K562 (cell line): ENCODE results near the gene PPP2R2B. TPM values are rescaled to one million over a fixed set of nuclear protein-coding genes. Genes with fewer than 3 reads are reported as not detected.

Experiments
- ATAC-seq: fragments of 200-7000 bp; cut with Tn5 transposase; 3 replicates; pipeline ENCODE4 v1.9.1; 2020; ENCODE audit warnings: moderate library complexity
- BruUV-seq: library from RNA; stranded (reverse); fragments of 400-500 nt; replicated peaks from 2 replicates; lab custom pipeline; 2021; lab: Mats Ljungman, UMichigan
- CTCF ChIA-PET: fragments of 300-600 bp; formaldehyde crosslinking; extraction: SDS; loops from one replicate; lab custom pipeline; 2021; ENCODE audit warnings: low intra/inter-chr PET ratio; lab: Yijun Ruan, JAX
- POLR2A ChIA-PET: fragments of 300-600, 350-650 bp; sonication (Branson Sonifier 250); formaldehyde crosslinking; extraction: SDS; loops from one replicate; lab custom pipeline; 2021; ENCODE audit warnings: antibody characterized with exemption, inconsistent platforms; lab: Yijun Ruan, JAX
- DNase-seq, 4 experiments: peaks; one replicate each; pipeline versions ENCODE4 v3.0.0 to v3.0.0-alpha.2; 2011 to 2018; ENCODE audit warnings: low spot score in 3 of 4, mixed read lengths in 3 of 4; ENCODE audit errors: extremely low read depth in 1 of 4
- FAIRE-seq: peaks from 2 replicates; lab custom pipeline; 2011; peaks lifted over from hg19 to GRCh38; lab: Jason Lieb, UNC
- H2AFZ ChIP-seq: 2 replicates; pipeline ENCODE4 v1.6.0; 2011; ENCODE audit warnings: low read depth, low read length, control low read depth, inconsistent platforms
- H3K27ac ChIP-seq: fragments of 200-600 bp; 3 replicates; pipeline ENCODE4 v1.8.0; 2011; ENCODE audit warnings: low read depth, mild to moderate bottlenecking, control low read depth, inconsistent platforms, low read length, moderate library complexity, mixed read lengths; ENCODE audit errors: extremely low read depth
- H3K27me3 ChIP-seq, 2 experiments: fragments of 300-600 bp in 1 of 2; 2 replicates in 1 of 2; 3 replicates in 1 of 2; pipeline versions ENCODE4 v1.6.0 to v1.8.0; 2011; ENCODE audit warnings: inconsistent platforms in 2 of 2, low read length in 2 of 2, mild to moderate bottlenecking in 1 of 2, mixed read lengths in 1 of 2, moderate library complexity in 1 of 2; ENCODE audit not compliant: control insufficient read depth in 2 of 2, insufficient read depth in 2 of 2
- H3K36me3 ChIP-seq: fragments of 300-600 bp; 3 replicates; pipeline ENCODE4 v1.8.0; 2011; ENCODE audit warnings: mild to moderate bottlenecking, low read length, inconsistent platforms; ENCODE audit not compliant: control insufficient read depth, insufficient read depth
- H3K4me1 ChIP-seq, 2 experiments: fragments of 200-600 bp in 1 of 2; replicated peaks in 1 of 2; 2 replicates in 1 of 2; 3 replicates in 1 of 2; pipeline versions ENCODE4 v1.5.1 to v1.8.0; 2011; ENCODE audit warnings: inconsistent platforms in 2 of 2, low read length in 2 of 2, mild to moderate bottlenecking in 1 of 2, mixed read lengths in 1 of 2, moderate library complexity in 1 of 2; ENCODE audit not compliant: control insufficient read depth in 2 of 2, insufficient read depth in 2 of 2
- H3K4me2 ChIP-seq: 2 replicates; pipeline ENCODE4 v1.6.1; 2011; ENCODE audit warnings: low read length, control low read depth, inconsistent platforms, mixed read lengths; ENCODE audit not compliant: insufficient read depth
- H3K4me3 ChIP-seq: fragments of 200-600 bp; sonication (generic), shearing (Covaris generic); 2 replicates; pipeline ENCODE4 v1.5.1; 2016; ENCODE audit warnings: control low read depth, inconsistent platforms
- H3K79me2 ChIP-seq: fragments of 200-600 bp; 3 replicates; pipeline ENCODE4 v1.8.0; 2011; ENCODE audit warnings: low read length, inconsistent platforms; ENCODE audit not compliant: control insufficient read depth, insufficient read depth
- H3K9ac ChIP-seq, 2 experiments: 2 replicates each; pipeline versions ENCODE4 v1.6.0 to v1.6.1; 2011; ENCODE audit warnings: low read depth in 2 of 2, low read length in 2 of 2, control low read depth in 1 of 2, inconsistent platforms in 1 of 2, mild to moderate bottlenecking in 1 of 2, mixed read lengths in 1 of 2; ENCODE audit not compliant: insufficient read depth in 1 of 2
- H3K9me1 ChIP-seq: one replicate; pipeline ENCODE4 v1.6.0; 2011; ENCODE audit warnings: inconsistent platforms, mild to moderate bottlenecking, low read length, moderate library complexity; ENCODE audit not compliant: control insufficient read depth, insufficient read depth
- H3K9me3 ChIP-seq: replicated peaks from 2 replicates; pipeline ENCODE4 v1.5.1; 2011; ENCODE audit warnings: low read depth, low read length, inconsistent platforms; ENCODE audit not compliant: control insufficient read depth, insufficient read depth
- H4K20me1 ChIP-seq: replicated peaks from 2 replicates; pipeline ENCODE4 v1.6.1; 2011; ENCODE audit warnings: low read length, inconsistent platforms, mixed read lengths; ENCODE audit not compliant: control insufficient read depth, insufficient read depth
- E2F6 ChIP-seq, 2 experiments: IDR thresholded peaks; 2 replicates each; pipeline ENCODE4 v1.6.1; 2011; ENCODE audit warnings: borderline replicate concordance in 1 of 2, control low read depth in 1 of 2, low read depth in 1 of 2, low read length in 1 of 2, mild to moderate bottlenecking in 1 of 2, mixed read lengths in 1 of 2, moderate library complexity in 1 of 2; ENCODE audit not compliant: insufficient read depth in 1 of 2, insufficient read length in 1 of 2, poor library complexity in 1 of 2, severe bottlenecking in 1 of 2; ENCODE audit errors: extremely low read depth in 1 of 2
- HMG20A ChIP-seq: fragments of 450-650 bp; formaldehyde crosslinking; conservative IDR thresholded peaks from 2 replicates; pipeline ENCODE4 v1.4.0; 2020; ENCODE audit warnings: mild to moderate bottlenecking, mixed read lengths
- KLF1 ChIP-seq: fragments of 450-650 bp; IDR thresholded peaks from 2 replicates; pipeline ENCODE4 v1.6.1; 2016; ENCODE audit warnings: missing genetic modification characterization, missing compliant biosample characterization
- SIN3A ChIP-seq, 2 experiments: fragments of 150-350 bp in 1 of 2; IDR thresholded peaks; 2 replicates each; pipeline ENCODE4 v1.6.1; 2011 to 2016; ENCODE audit warnings: borderline replicate concordance in 2 of 2, low read depth in 2 of 2, low read length in 2 of 2, mild to moderate bottlenecking in 2 of 2, moderate library complexity in 2 of 2; ENCODE audit not compliant: control insufficient read depth in 1 of 2
- SMAD3 ChIP-seq: fragments of 450-650 bp; formaldehyde crosslinking; conservative IDR thresholded peaks from 2 replicates; pipeline ENCODE4 v1.4.0; 2020; ENCODE audit warnings: mild to moderate bottlenecking
- SNAPC5 ChIP-seq: fragments of 250-450 bp; sonication (Bioruptor Pico); IDR thresholded peaks from 2 replicates; pipeline ENCODE4 v1.8.0; 2021; ENCODE audit warnings: moderate library complexity, mild to moderate bottlenecking, inconsistent platforms
- SREBF2 ChIP-seq: sonication (generic); formaldehyde crosslinking; IDR thresholded peaks from 2 replicates; pipeline ENCODE4 v1.4.0; 2020; ENCODE audit warnings: mild to moderate bottlenecking, missing genetic modification reagents
- TRIM25 ChIP-seq: fragments of 450-650 bp; IDR thresholded peaks from 2 replicates; pipeline ENCODE4 v1.7.0; 2016; ENCODE audit warnings: borderline replicate concordance
- ZSCAN29 ChIP-seq: fragments of 450-650 bp; IDR thresholded peaks from 2 replicates; pipeline ENCODE4 v1.6.1; 2017
- WGBS: fragments of 100-300 bp; shearing (Covaris generic); methylation state at CpG from one replicate; pipeline ENCODE4 v1.1.6; 2016; ENCODE audit warnings: low coverage, mixed read lengths; ENCODE audit not compliant: insufficient coverage; ENCODE audit errors: missing lambda C conversion rate; 5-methylcytosine and 5-hydroxymethylcytosine counted together
- in situ Hi-C: fragments of 300-500 bp; cut with MboI; formaldehyde crosslinking; loops from 4 replicates; pipeline ENCODE4 v1.15.0; 2018; ENCODE audit warnings: inconsistent platforms, mixed read lengths
- intact Hi-C: fragments of 100-400 bp; cut with micrococcal nuclease; formaldehyde crosslinking; loops from 2 replicates; pipeline ENCODE4 v1.14.2; 2022
- polyA plus RNA-seq, 8 experiments: library from polyadenylated mRNA; depleted of rRNA in 4 of 8; stranded (reverse) in 5 of 8; unstranded in 3 of 8; fragments of >200 nt; fragmentation: Nextera tagmentation in 2 of 8; fragmentation: Illumina TruSeq in 1 of 8; extraction: Ambion mirVana in 2 of 8; extraction: Trizol in 1 of 8; gene quantifications; 2 replicates each; pipeline versions ENCODE4 v1.2.1 to v1.2.3, GENCODE V29; 2011 to 2014; ENCODE audit warnings: inconsistent platforms in 1 of 8, missing spikeins in 1 of 8
- total RNA-seq, 7 experiments: library from RNA; depleted of rRNA in 6 of 7; stranded (reverse); fragments of >200 nt in 6 of 7; fragmentation: Illumina TruSeq in 2 of 7; extraction: Trizol in 2 of 7; gene quantifications; 2 replicates each; pipeline versions ENCODE4 v1.2.1 to v1.2.3, GENCODE V29; 2011 to 2021; ENCODE audit warnings: low replicate concordance in 1 of 7

Gene PPP2R2B
- total and polyA plus RNA-seq, 9 of the 15 experiments (the other 6 are each of a cell fraction or from before 2014, with no cell fraction given): not detected

- no peaks in the 10 kb centered on the region; the same call in 1 of the 2 replicates for H3K9me3 ChIP-seq
- H3K4me1 ChIP-seq: no peaks in the 10 kb centered on the region
- H2AFZ ChIP-seq: no peak overlapping the region
- no peak for FAIRE-seq
- BruUV-seq: no TSS peak
- CTCF ChIA-PET: no interaction called here
- H3K9me1 ChIP-seq: no peaks in the 10 kb centered on the region
- H3K79me2 ChIP-seq: no peaks in the 10 kb centered on the region
- no peak overlapping the region for H3K4me2 ChIP-seq
- no peaks in the 10 kb centered on the region for H3K27me3 ChIP-seq
- in situ Hi-C loops (no loop called here), intact Hi-C loops (no loop called here)
- no peaks in the 10 kb centered on the region for H4K20me1 ChIP-seq
- H3K4me3 ChIP-seq: no peak overlapping the region
- no peak for TF ChIP-seq HMG20A (CRISPR knock-in tag)
- TF ChIP-seq SREBF2 (CRISPR knock-in tag): no peak
- TF ChIP-seq E2F6 (IDR thresholded peaks at IDR 0.05; ENCODE audit: borderline replicate concordance in 1 of 2, extremely low read depth in 1 of 2, insufficient read depth in 1 of 2, insufficient read length in 1 of 2, low read depth in 1 of 2, low read length in 1 of 2, poor library complexity in 1 of 2, severe bottlenecking in 1 of 2): no peak
- TF ChIP-seq SNAPC5 (CRISPR knock-in tag): no peak
- no peak for TF ChIP-seq ZSCAN29
- TF ChIP-seq SMAD3 (CRISPR knock-in tag): no peak
- TF ChIP-seq KLF1 (tag): no peak
- no peak for TF ChIP-seq TRIM25
- TF ChIP-seq SIN3A (IDR thresholded peaks at IDR 0.05; ENCODE audit: borderline replicate concordance in 2 of 2, control insufficient read depth in 1 of 2, low read depth in 2 of 2, low read length in 2 of 2): no peak
- WGBS: 1% methylated on average over 7 of the region's 7 CpGs
- ATAC-seq: no peak
- H3K36me3 ChIP-seq: no peaks in the 10 kb centered on the region
- no peak overlapping the region for H3K27ac ChIP-seq
- POLR2A ChIA-PET: no interaction called here
- no peak for DNase-seq
- H3K9ac ChIP-seq: no peak overlapping the region
Observed at GRCh38 chr5:146920351-146920881, 41.9 kb upstream of the PPP2R2B start.
